ENCODE measurements around the gene HIGD1A. TPM values are rescaled to one million over a fixed set of nuclear protein-coding genes. Genes with fewer than 3 reads are reported as not detected.

The HIGD1A gene
- total RNA-seq, 1 experiment from 2014 or later = 80.7 TPM

DNA sequence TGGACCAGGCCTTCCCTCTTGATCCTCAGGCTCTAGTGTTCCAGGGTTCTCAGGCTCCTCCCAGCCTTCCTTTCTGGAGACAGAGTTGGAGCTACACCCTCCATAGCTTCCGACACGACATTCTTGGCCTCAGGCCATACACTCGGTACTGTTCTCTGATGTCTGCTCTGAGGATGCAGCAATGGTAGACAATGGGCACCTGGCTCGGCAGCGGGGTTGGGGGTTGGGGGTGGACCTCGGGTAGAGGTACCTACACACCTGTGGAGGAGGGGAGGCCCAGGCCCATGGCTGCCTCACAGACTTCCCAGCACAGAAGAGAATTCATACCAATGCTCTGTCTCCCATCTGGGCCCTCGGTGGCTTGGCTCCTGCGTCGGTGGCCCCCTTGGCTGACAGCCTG is 52.7 kb downstream of the HIGD1A start (continued):
- TF ChIP-seq GTF2I (CRISPR knock-in tag; conservative IDR thresholded peaks at IDR 0.05) = no peak

DNA sequence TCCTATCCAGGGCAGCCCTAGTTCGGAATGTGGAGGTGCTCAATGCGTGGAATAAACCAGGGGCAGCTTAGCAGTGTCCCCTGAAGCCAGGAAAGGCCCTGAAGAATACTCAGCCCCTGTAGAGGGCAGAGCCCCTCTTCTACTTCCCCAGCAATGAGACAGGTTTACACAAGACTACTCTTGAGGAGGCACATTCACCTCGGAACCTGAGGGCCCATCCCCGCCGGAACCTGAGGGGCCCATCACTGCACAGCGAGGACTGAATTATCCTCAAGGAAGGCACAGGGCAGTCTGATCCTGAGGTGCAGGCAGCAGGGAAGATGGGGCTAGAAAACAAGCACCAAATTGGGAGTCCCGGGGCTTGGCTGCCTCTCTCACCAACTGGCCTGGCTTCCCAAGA is 53.5 kb downstream of the HIGD1A start:
- ChIA-PET CTCF (interaction anchor here (0.6 to 2.2 kb wide), 18 partner anchors 10 to 178 kb away, joined by 3 to 32 read pairs (median 8); partner anchors contain the start of genes HHATL, NKTR, SEC22C and ZBTB47), POLR2A (no interaction called here)
- no peak overlapping the region for H3K4me3 Mint-ChIP-seq
- no peak for ATAC-seq
- H3K4me1 Mint-ChIP-seq = peaks cover 14% of the 10 kb centered on the region
- H3K9me3 Mint-ChIP-seq = no peaks in the 10 kb centered on the region
- H3K27me3 Mint-ChIP-seq (ENCODE audit: low read depth) = no peaks in the 10 kb centered on the region; the same call in 1 of the 2 replicates
- no peak for DNase-seq (ENCODE audit: low spot score)
- H3K36me3 Mint-ChIP-seq = no peaks in the 10 kb centered on the region
- TF ChIP-seq ZNF532 (CRISPR knock-in tag; IDR thresholded peaks at IDR 0.05; ENCODE audit: borderline replicate concordance) = no peak
- TF ChIP-seq OVOL2 (CRISPR knock-in tag; IDR thresholded peaks at IDR 0.05; ENCODE audit: borderline replicate concordance) = no peak
- TF ChIP-seq, protein P1, sequence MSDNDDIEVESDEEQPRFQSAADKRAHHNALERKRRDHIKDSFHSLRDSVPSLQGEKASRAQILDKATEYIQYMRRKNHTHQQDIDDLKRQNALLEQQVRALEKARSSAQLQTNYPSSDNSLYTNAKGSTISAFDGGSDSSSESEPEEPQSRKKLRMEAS (CRISPR knock-in tag; IDR thresholded peaks at IDR 0.05) = no peak
- TF ChIP-seq E2F4 (CRISPR knock-in tag; IDR thresholded peaks at IDR 0.05; ENCODE audit: borderline replicate concordance, low read depth) = no peak
- no peak for TF ChIP-seq ATF3 (CRISPR knock-in tag; conservative IDR thresholded peaks at IDR 0.05)
- TF ChIP-seq SMAD4 (CRISPR knock-in tag; IDR thresholded peaks at IDR 0.05) = no peak
- TF ChIP-seq ZNF281 (CRISPR knock-in tag; IDR thresholded peaks at IDR 0.05) = no peak
- no peak for TF ChIP-seq E2F1 (CRISPR knock-in tag; IDR thresholded peaks at IDR 0.05)
- no peak for TF ChIP-seq JUN (CRISPR knock-in tag; IDR thresholded peaks at IDR 0.05)
- TF ChIP-seq FOXK1 (CRISPR knock-in tag; IDR thresholded peaks at IDR 0.05) = no peak
- H3K27ac Mint-ChIP-seq = no peak overlapping the region

DNA sequence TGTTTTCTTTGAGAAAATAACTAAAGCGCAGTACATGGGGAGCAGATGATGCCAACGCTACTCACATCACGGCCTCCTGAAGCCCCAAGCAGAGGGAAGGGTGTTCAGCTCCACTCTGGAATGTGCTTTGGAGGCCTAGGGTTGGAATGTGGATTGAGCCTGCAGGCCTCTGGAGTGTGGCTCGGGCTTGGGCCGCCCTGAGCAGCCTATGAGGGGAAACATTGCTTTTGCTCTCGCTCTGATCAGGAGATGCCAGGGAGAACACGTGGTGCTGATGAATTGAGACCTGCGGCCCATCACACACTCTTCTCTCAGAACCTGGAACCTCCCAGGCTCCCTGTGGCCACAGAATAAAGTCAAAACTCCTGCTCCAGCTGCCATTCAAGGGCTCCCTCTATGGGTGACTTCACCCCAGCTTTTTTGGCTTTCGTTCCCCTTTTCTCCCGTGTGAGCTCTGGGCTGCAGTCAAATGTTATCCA is 54.5 kb downstream of the HIGD1A start:
- ChIA-PET POLR2A (interaction anchor here (0.8 to 1.4 kb wide), 3 partner anchors 55 to 102 kb away, joined by 3 read pairs; no protein-coding TSS in a partner anchor), CTCF (interaction anchor here (0.6 to 2.2 kb wide), 43 partner anchors 8 to 520 kb away, joined by 3 to 32 read pairs (median 5); partner anchors contain the start of genes HHATL, NKTR, SEC22C and SS18L2)
- DNase-seq (ENCODE audit: low spot score) = peak; percentile 42
- peak; percentile 87 for ATAC-seq
- H3K4me3 Mint-ChIP-seq = no peak overlapping the region
- peak overlapping the region; percentile 65; the same call in 1 of the 2 replicates for H3K27ac Mint-ChIP-seq
- no peaks in the 10 kb centered on the region for H3K9me3 Mint-ChIP-seq
- peaks cover 22% of the 10 kb centered on the region for H3K4me1 Mint-ChIP-seq
- H3K36me3 Mint-ChIP-seq = no peaks in the 10 kb centered on the region
- TF ChIP-seq CTCF (IDR thresholded peaks at IDR 0.05) (peak; percentile 48; the same call in 1 of the 2 replicates), NFYB (CRISPR knock-in tag; conservative IDR thresholded peaks at IDR 0.05; ENCODE audit: low read depth) (no peak), FOXJ3 (CRISPR knock-in tag; IDR thresholded peaks at IDR 0.05; ENCODE audit: borderline replicate concordance) (no peak), FOXK1 (CRISPR knock-in tag; IDR thresholded peaks at IDR 0.05) (no peak), USF2 (CRISPR knock-in tag; IDR thresholded peaks at IDR 0.05) (peak; percentile 46; the same call in 1 of the 2 replicates)
- TF ChIP-seq, protein P2, sequence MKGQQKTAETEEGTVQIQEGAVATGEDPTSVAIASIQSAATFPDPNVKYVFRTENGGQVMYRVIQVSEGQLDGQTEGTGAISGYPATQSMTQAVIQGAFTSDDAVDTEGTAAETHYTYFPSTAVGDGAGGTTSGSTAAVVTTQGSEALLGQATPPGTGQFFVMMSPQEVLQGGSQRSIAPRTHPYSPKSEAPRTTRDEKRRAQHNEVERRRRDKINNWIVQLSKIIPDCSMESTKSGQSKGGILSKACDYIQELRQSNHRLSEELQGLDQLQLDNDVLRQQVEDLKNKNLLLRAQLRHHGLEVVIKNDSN (CRISPR knock-in tag; IDR thresholded peaks at IDR 0.05) = 0 out of 2 replicates have a peak, but pooled peaks have one; percentile 33
- no peaks in the 10 kb centered on the region; the same call in 1 of the 2 replicates for H3K27me3 Mint-ChIP-seq (ENCODE audit: low read depth)
